Measurements from ENCODE around the gene CAMTA1.
A peak's percentile ranks its signal among the peaks of the same experiment; 100 is the strongest.
"Not testable (repeated sequence)": the region's sequence is repeated elsewhere in the genome, so short reads cannot be mapped to it uniquely, and the experiment has no call there.

Gene CAMTA1

DNA sequence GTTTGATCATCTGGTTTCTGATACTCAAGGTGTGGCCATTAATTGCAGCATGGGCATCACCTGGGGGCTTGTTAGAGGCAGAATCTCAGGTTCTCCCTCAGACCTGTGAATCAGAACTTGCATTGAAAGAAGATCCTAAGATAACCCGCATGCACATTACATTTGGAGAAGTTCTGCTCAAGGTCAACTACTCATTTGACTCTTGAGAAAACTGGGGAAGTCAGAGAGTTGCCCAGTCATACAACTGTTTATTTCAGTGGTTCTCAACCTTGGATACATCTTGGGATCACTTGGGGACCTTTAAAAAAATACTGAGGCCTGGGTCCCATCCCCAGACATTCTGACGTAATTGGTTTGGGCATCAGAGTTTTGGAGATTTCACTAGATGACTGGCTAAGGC lies 30.5 kb downstream of the CAMTA1 start:
- no peak for DNase-seq

DNA sequence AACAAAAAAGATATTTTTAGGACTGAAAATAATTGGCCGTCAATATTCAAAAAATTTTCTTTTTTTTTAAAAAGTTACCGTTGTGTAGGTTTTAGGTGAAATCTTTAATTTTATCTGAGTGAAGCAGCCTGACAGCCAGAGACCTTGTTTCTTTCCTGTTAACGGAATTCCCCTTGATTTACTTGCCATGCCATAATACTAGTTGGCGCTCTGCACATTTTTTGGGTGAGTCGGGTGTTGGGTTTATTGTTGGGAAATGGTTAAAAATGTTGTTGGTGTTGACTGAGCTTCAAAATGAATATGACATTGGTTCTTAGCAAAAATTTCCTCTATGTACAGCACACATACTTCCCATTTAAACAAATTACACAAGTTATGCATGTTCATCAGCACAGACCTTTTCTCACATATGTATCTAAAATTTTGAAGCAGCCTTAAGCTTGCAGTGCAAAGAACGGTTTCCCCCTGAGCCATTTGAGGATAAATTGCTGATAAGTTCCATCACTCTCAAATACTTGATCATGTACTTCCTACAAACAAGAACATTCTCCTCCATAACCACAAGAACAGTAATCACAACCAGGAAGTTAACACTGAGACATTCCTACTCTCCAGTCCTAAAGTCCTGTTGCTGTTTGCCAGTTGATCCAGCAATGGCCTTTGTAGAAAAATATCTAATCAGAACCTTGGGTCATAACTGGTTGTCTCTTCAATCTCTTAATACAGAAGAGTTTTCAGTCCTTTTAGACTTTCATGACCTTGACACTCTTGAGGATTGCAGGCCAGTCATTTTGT lies 34.2 kb downstream of the CAMTA1 start:
- DNase-seq = no peak

DNA sequence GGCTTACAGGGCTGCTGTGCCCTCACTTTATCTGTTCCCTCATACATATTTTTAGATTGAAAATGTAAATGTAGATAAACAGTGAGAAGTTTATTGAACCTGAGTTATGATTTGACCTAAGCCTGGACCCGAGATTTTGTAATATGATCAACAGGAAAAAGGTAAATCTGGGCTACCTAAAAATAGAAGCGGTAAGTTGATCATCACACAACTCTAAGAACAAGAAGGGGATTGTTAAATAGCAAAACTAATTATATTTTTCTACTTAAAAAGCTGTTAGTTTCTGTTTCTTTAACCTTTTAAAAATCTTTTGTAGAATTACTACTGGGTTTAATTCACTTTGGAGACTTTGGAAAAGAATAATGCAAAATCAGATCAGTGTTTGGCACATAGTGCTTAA lies 35.6 kb downstream of the CAMTA1 start:
- no peak for DNase-seq

DNA sequence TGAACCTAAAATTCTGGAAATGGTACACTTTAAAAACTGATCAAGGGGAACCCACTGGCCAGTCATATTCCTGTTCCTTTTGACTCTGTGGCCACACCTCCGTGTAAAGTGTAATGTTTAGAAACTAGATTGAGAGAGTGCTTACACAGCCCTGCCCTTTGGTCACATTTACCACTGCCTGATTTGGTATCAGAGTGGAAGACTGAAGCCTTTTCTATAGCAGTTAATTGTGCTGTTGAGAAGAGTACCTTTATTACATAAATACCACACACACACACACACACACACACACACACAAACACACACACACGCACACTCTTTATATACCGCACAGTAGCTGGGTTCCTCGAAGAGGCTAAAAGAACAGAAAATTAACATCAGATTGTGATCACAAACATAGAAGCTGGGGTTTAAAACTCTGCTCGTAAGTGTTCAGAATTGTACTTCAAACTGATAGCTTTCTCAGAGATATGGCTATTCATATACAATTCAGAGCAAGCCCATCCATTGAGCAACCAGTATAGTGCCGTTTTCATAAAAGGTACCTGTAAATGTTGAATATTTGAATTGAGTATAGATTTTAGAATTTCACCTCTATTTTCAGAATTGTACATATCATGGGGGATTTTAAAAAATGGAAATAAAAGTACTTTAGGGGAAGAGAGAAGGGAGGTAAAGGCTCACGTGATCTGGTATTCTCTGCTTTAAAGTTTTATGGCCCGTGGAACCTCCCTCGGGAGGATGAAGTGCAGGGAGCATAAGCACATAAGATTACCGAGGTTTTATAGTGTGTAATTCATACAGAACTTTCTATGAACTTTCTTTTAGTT lies 37.5 kb downstream of the CAMTA1 start:
- peak; percentile 27 for DNase-seq

DNA sequence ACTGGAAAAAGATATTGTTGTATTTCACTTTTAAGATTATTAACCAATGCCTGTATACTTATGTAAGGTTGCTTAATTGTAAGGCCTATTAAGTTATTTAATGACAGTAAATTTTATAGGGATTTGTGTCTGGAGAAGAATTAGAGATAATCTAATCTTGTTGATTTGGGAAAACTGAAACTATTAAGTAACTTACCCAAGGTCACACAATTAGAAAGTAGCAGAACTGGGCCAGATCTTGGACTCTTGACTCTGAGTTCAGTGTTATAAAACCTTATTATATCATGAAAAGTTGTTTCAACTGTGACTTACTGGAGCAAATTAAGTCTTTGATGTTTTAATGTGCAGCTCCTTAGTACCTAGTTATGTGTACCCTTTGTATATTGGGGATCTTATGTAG lies 38.5 kb downstream of the CAMTA1 start:
- no peak for DNase-seq

DNA sequence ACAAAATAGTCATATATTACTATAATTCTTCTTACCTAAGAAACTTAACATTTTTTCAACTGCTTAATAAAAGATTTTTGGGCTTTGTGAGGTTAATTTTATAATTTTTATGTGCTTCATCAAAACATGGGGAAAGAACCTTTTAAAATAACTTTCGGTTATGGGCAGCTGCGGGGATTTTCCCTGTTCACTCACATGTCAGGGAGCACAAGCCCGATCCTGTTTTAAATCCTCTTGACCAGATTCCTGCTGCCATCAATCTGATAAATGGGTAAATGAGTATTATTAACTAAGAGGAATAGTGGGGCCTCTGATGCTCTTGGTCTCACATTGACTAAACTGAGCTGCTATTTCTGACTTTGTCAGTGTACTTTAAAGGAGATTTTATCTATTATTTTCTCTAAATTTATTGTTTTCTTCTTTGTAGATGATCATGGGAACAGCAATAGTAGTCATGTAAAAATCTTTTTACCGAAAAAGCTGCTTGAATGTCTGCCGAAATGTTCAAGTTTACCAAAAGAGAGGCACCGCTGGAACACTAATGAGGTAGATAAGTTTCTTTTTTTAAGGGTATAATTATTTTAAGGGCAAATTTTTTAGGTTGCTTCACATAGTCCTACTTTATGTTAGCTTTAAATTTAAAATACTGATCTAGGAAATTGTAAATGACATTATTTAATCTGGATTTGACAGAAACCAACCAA lies 39.6 kb downstream of the CAMTA1 start:
- no peak for DNase-seq

DNA sequence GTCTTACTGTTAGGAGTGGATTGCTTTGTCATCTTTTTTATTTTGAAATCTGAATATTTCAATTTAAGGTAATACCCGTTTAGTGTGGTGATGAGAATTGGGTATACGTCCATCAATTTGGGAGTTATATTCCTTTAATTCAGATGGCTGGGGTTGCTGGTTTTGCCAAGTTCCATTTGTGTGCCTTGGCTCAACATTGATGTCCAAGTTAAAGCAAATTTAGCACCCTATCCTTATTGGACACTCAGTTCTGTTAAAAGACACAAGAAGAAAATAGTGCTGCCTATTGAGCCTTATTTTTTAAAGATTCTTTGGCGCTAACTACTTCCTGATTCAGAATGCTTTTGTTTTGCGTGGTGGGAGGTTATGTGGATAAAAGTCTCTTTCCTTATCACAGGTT lies 40.6 kb downstream of the CAMTA1 start:
- DNase-seq = no peak

DNA sequence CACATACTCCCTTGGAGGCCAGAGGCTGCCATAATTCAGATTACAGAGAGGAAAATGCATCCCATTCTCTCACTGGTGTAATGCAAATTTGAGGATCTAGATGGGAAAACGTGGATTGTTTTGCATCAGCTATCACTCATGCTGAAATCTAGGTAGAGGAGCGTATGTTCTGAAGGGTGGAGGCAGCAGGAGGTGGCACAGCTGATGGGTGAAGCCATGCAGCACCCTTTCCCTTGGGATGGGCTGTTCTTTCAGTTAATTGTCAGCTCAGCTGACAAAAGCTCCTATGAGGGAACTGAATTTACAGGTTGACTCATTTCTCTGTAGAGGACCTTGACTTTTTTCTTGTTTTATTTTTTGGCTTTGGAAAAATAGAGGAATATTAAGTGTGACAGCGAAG lies 41.8 kb downstream of the CAMTA1 start:
- peak; percentile 56 for DNase-seq

DNA sequence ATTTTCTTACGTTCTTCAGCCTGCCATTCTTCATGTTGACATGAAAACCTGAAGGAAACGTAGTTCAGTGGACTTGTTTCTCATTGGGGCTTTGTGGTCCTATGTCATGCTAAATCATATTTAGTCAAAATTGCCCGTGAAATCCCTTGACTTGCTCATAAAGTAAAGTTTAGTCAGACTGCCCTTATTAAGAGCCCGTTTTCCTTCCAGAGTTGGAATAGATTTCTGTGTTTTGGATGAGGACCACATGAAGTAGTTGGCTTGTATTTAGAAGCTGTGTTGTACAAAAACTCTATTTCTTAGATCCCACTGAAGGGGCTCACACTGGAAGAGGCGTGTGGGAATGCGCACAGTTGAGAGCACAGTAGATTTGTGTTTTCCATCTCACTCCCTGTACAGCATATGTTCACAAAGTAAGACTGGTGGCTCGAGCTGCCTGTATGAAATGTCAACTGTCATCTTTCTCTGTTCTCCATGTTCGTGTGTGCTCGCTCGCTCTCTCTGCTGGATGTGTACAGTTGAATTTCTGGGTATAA lies 42.4 kb downstream of the CAMTA1 start:
- DNase-seq = no peak

DNA sequence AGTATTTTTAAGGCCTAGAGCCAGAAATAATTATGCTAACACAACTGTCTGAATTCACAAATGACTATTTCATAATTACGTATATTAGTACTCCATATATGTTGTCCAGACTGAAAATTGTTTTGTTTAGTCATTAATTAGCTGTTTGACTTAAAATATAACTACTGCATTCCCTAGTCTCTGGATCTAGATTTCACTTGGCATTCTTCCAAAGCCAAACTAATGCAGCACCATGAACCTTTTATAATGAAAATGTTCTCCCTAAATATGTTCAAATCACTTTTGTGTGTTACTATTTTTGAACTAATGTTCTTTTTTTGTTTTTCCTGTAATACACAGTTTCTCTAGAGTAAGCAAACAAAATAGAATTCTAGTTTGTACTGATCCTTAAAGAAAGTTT lies 46.1 kb downstream of the CAMTA1 start:
- peak; percentile 22 for DNase-seq

DNA sequence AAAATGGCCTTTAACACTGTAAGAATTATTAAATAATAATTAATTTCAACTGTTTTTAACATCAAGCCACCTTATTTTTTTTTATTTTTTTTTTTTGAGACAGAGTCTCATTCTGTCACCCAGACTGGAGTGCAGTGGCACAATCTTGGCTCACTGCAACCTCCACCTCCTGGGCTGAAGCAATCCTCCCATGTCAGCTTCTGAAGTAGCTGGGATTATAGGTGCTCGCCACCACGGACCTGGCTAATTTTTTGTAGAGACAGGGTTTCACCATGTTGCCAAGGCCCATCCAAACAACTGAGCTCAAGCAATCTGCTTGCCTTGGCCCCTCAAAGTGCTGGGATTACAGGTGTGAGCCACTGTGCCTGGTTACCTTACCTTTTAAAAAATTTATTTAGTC lies 46.8 kb downstream of the CAMTA1 start:
- DNase-seq = peak; percentile 28

DNA sequence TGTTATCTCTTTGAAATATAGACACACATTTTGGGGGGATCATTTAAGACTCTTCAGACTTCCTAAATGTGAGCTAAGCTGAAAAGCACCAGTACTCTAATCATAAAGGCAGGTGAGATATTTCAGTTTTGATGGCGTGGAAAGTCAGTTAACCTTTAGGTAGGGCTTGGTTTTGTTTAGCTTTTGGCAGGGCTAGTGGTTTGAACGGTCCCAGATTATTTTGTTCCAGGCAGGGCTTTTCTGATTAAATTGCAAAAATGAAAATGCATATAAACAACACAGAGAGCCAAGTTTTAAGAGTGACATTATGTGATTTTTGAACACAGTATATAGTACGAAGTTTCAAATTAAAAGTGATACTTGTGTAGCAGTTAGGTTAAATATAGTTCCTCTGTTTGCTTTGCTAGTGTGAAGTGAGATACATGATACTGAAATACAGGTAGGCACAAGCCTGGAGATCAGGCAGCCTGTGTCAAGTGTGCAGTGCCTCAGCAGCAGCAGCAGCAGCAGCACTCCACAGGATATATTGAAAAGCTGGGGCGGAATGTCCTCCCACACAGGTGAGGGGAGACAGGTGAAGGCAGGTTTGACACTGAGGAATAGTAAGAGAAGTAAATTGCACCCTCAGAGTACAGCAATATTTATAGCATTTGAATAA lies 47.4 kb downstream of the CAMTA1 start:
- peak; percentile 83 for DNase-seq

DNA sequence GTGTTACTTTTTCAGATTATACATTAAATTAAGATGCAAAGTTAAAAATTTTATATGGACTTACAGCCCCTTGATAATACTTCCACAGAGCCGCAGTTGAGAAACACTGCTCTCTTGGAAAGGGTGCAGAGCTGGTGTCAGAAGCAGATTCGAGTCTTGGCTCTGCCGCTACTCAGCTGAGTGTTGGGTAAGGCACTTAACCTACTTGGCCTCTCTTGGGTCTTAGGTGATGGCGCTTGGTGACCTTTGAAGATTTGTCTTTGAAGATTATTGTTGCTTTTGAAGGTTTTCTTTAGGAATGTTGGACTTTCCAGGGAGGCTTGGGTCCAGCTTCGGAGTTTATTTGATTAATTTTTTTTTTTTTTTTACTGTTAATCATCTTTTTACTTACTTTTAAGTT lies 48.5 kb downstream of the CAMTA1 start:
- DNase-seq = no peak

DNA sequence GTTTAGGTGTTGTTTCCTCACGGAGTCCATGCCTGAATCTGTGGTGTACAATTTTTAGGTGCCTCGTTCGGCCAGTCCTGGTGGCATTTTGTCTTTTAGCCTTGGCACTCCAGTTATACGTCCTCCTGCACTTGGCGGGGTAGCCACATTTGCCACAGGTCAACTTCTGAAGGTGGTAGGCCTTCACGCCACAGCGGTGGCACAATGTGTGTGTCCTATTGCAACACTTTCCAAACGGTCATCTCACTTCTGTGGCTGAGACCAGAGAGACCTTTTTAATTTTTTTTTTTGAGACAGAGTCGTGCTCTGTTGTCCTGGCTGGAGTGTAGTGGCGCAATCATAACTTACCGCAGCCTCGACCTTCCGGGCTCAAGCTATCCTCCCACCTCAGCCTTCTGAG lies 49.1 kb downstream of the CAMTA1 start:
- DNase-seq = no peak

DNA sequence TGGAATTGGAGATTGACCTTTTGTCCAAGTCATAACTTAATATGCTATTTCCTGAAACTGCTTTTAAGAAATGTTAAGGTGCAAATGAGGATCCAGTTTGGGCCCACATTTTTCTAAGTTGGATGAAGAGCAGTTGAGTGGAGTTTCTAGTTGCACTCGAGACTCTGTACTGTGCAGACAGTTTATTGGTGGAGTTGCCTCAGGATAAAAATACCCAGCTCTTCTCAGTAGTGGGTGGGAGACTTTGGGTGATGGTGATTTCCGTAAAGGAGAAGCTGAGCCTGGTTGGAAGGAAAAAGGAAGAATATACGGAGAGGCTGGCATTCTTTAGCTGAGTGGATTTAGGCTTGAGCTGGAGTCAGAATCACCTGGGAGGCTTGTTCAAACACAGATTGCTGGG lies 49.9 kb downstream of the CAMTA1 start:
- DNase-seq = no peak

DNA sequence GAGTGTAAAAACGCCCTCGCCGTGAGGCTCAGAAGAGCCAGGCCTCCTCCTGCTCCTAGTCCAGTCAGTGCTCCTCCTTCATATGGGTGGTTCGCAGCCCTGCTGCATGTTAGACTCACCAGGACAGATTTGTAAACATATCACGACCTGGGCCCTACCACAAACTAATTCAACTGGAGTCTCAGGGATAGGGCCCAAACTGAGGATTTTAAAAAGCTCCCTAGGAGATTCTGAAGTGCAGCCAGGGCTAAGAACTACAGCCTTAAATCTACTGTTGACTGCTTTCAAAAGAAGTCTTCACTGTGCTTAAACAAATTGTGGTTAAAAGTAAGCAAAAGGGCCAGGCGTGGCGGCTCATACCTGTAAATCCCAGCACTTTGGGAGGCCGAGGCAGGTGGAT lies 57.0 kb downstream of the CAMTA1 start:
- no peak for DNase-seq

DNA sequence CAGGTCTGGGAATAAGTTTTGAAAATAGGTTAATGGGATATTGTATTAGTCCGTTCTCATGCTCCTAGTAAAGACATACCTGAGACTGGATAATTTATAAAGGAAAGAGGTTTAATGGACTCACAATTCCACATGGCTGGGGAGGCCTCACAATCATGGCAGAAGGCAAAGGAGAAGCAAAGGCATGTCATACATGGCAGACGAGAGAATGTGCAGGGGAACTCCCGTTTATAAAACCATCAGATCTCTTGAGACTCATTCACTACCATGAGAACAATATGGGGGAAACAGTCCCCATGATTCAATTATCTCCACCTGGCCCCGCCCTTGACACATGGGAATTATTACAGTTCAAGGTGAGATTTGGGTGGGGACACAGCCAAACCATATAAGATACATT lies 60.5 kb downstream of the CAMTA1 start:
- DNase-seq = not testable (repeated sequence)

DNA sequence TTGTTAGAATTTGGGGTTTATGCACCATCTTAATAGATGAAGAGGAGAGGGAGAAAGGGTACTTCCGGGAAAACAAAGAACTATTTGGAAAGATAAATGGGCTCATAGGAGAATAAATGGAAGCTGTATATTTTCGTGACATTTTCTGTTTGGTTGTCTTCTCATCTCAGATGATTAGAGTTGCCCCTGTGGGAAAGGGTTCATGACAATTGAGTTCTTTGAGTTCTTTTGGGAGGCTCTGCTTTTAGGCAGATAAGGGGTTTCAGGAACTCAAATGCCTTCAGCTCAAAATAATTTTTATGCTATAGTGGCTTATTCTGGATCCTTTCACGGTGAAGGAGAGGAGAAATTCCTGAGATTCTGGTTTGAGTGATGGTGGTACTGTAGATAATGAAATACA lies 63.6 kb downstream of the CAMTA1 start:
- DNase-seq = no peak

DNA sequence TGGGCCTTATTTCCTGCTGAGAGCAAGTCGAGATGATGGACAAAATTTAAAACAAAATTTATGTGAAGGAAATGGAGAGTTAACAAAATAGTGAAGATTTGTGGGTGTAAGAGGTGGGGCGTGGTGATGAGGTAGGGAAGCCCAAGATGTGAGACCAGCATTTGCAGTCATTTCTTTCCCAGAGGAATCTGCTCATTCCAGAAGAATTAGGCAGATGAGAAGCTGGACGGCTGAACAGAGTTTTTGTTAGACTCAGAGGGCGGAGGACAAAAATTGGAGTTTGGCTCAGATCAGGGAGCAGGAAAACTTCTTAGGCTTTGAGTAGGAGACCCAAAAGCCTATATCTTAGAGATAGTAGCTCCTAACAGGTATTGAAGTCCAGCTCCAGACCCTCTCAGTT lies 65.3 kb downstream of the CAMTA1 start:
- no peak for DNase-seq

DNA sequence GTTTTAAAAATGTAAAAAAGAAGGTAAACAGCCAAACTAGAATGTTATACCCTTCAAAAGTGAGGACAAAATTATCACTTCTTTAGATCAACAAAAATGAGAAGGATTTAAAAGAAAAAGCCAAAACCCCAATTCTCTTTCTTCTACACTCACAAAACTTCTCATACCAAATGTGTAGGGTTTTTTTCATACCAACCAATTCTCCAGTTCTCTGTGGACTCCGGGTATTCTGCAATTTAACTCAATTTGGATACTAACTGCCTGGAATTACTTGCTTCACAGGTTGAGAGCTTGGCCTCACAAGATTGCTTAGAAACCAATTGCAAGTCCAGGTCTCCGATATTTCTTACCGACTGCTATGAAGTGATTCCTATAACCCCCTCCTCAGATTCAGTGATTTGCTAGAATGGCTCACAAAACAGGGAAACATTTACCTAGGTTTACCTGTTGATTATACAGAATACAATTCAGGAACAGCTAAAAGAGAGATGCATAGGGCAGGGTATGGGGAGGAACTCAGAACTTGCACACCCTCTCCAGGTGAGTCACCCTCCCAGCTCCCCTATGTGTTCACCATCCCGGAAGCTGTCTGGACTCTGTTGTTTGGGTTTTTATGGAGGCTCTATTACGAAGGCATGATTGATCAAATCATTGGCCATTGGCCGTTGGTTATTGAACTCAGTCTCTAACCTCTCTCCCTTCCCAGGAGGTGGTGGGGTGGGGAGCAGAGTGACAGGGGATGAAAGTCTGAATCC lies 67.1 kb downstream of the CAMTA1 start:
- no peak for DNase-seq

DNA sequence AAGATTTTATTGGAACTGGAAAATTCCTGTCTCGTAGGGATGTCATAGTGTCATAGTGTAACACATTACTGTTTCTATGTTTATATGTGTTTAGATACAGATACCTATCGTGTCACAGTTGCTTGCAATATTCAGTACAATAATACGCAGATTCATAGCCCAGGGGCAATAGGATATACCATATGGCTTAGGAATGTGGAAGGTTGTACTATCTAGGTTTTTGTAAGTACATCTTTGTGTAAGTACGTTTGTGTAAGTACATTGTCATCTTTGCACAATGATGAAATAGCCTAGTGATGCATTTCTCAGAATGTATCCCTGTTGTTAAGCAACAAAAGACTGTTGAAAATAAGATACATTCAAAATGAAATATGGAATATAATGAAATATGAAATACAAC lies 68.9 kb downstream of the CAMTA1 start:
- DNase-seq = no peak

DNA sequence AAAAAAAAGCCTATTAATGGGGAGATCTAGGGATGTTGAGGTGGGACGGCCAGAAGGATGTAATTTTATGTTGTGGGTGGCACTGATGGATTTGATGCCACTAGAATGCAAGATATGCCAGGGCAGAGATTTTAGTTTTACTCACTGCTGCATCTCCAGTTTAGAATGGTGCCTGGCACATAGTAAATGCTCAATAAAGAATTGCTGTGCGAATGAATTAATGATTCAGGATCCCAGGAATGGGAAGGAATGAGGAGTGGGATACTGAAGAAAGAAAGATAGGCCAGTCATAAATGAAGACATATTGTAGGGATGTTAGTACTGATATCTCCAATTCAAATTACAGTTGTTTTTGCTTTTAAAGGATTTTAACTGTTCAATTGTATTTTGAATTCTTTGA lies 72.6 kb downstream of the CAMTA1 start:
- no peak for DNase-seq

Measured in NCI-H345 (cell line).